Upper lobe of left lung (tissue), 4 donors: ENCODE data around the gene KCND2.

Experiments used
- CTCF ChIP-seq, 6 experiments: fragments of 450-650 bp in 4 of 6; fragments of 200-600 bp in 2 of 6; sonication (generic) in 2 of 6; IDR thresholded peaks; one replicate each; pipeline ENCODE4 v1.5.1; 2016 to 2019; ENCODE audit warnings: antibody characterized with exemption in 6 of 6
- EP300 ChIP-seq, 4 donors: sonication (generic); formaldehyde crosslinking; IDR thresholded peaks; one replicate each; pipeline ENCODE4 v1.5.1; 2017; ENCODE audit warnings: antibody characterized with exemption in 4 of 4, control low read depth in 2 of 4
- POLR2A ChIP-seq, 4 donors: fragments of 450-650 bp; IDR thresholded peaks; one replicate each; pipeline ENCODE4 v1.5.1; 2016 to 2017; ENCODE audit warnings: antibody characterized with exemption in 4 of 4, mild to moderate bottlenecking in 2 of 4

GRCh38 chr7:120505770-120506169 is 232.8 kb downstream of the KCND2 start:
- TF ChIP-seq POLR2A (IDR thresholded peaks at IDR 0.05): no peak
- TF ChIP-seq CTCF (IDR thresholded peaks at IDR 0.05): no peak
- no peak for TF ChIP-seq EP300 (IDR thresholded peaks at IDR 0.05)
